Transverse colon (tissue), 4 donors: ENCODE results near the gene RRP1.

Source experiments
- CTCF ChIP-seq, 5 experiments: fragments of 200-600 bp in 3 of 5; fragments of 450-650 bp in 2 of 5; sonication (generic) in 3 of 5; IDR thresholded peaks; 1 replicate in 2 of 5; 2 replicates in 3 of 5; pipeline ENCODE4 v1.5.1; 2016 to 2017; ENCODE audit warnings: antibody characterized with exemption in 5 of 5, inconsistent platforms in 3 of 5, mild to moderate bottlenecking in 2 of 5, moderate library complexity in 1 of 5
- EP300 ChIP-seq: sonication (generic); formaldehyde crosslinking; IDR thresholded peaks from one replicate; pipeline ENCODE4 v1.6.1; 2017; ENCODE audit warnings: antibody characterized with exemption, low read depth
- POLR2A ChIP-seq: fragments of 450-650 bp; IDR thresholded peaks from one replicate; pipeline ENCODE4 v1.6.1; 2016; ENCODE audit warnings: antibody characterized with exemption, mild to moderate bottlenecking, moderate library complexity
- POLR2AphosphoS5 ChIP-seq, 3 donors: sonication (generic); formaldehyde crosslinking; IDR thresholded peaks; one replicate each; pipeline ENCODE4 v1.6.1; 2016; ENCODE audit warnings: antibody characterized with exemption in 3 of 3

- TF ChIP-seq CTCF (IDR thresholded peaks at IDR 0.05) (no peak), EP300 (no peak), POLR2AphosphoS5 (IDR thresholded peaks at IDR 0.05) (no peak), POLR2A (no peak)
These were observed 35.2 kb downstream of the RRP1 start for GRCh38 chr21:43824333-43825241.
